Smooth muscle cell (in vitro differentiated cells): ENCODE measurements around the gene MCF2L2. TPM values are rescaled to one million over a fixed set of nuclear protein-coding genes. Genes with fewer than 3 reads are reported as not detected.

Experiments
- DNase-seq: peaks from one replicate; lab custom pipeline; 2025; ENCODE audit not compliant: unreplicated experiment; lab: John Stamatoyannopoulos, UW
- H2AFZ ChIP-seq: fragments of 200-600 bp; sonication (generic); 2 replicates; pipeline ENCODE4 v1.6.0; 2016; ENCODE audit warnings: antibody characterized with exemption, low read depth, mild to moderate bottlenecking
- H3F3A ChIP-seq: fragments of 200-600 bp; sonication (generic); 2 replicates; pipeline ENCODE4 v1.6.0; 2017; ENCODE audit warnings: antibody characterized with exemption, low read depth
- H3K27ac ChIP-seq: fragments of 200-600 bp; sonication (generic); 2 replicates; pipeline ENCODE4 v1.5.1; 2016; ENCODE audit warnings: low read depth, mild to moderate bottlenecking
- H3K27me3 ChIP-seq: fragments of 200-600 bp; sonication (generic); 2 replicates; pipeline ENCODE4 v1.6.1; 2016; ENCODE audit warnings: low read depth, mild to moderate bottlenecking
- H3K36me3 ChIP-seq: fragments of 200-600 bp; sonication (generic); 2 replicates; pipeline ENCODE4 v1.5.1; 2016; ENCODE audit warnings: low read depth
- H3K4me1 ChIP-seq: fragments of 200-600 bp; sonication (generic); 2 replicates; pipeline ENCODE4 v1.5.1; 2016; ENCODE audit warnings: low read depth
- H3K4me2 ChIP-seq: fragments of 200-600 bp; sonication (generic); 2 replicates; pipeline ENCODE4 v1.6.0; 2016; ENCODE audit warnings: mild to moderate bottlenecking
- H3K4me3 ChIP-seq: fragments of 200-600 bp; sonication (generic); 2 replicates; pipeline ENCODE4 v1.5.1; 2016; ENCODE audit warnings: mild to moderate bottlenecking
- H3K79me2 ChIP-seq: fragments of 200-600 bp; sonication (generic); 2 replicates; pipeline ENCODE4 v1.6.0; 2016; ENCODE audit warnings: low read depth, mild to moderate bottlenecking
- H3K9ac ChIP-seq: fragments of 200-600 bp; sonication (generic); 2 replicates; pipeline ENCODE4 v1.6.0; 2016; ENCODE audit warnings: low read depth
- H3K9me3 ChIP-seq: fragments of 200-600 bp; sonication (generic); replicated peaks from 2 replicates; pipeline ENCODE4 v1.5.1; 2016; ENCODE audit warnings: low read depth
- H4K20me1 ChIP-seq: fragments of 200-600 bp; sonication (generic); 2 replicates; pipeline ENCODE4 v1.6.0; 2016; ENCODE audit warnings: low read depth
- CTCF ChIP-seq: fragments of 200-600 bp; sonication (generic); IDR thresholded peaks from 2 replicates; pipeline ENCODE4 v1.5.1; 2017; ENCODE audit warnings: borderline replicate concordance, mild to moderate bottlenecking, antibody characterized with exemption; ENCODE audit not compliant: insufficient read depth, poor library complexity, severe bottlenecking
- WGBS: methylation state at CpG from one replicate; pipeline ENCODE4 v1.1.7; 2016; ENCODE audit warnings: low lambda C conversion rate; 5-methylcytosine and 5-hydroxymethylcytosine counted together
- polyA plus RNA-seq: library from polyadenylated mRNA; unstranded; fragments of >200 nt; fragmentation: Nextera tagmentation; extraction: Ambion mirVana; gene quantifications from 2 replicates; pipeline ENCODE4 v1.2.1, GENCODE V29; 2016
- total RNA-seq: library from RNA; depleted of rRNA; stranded (reverse); fragments of >200 nt; gene quantifications from 2 replicates; pipeline ENCODE4 v1.2.3, GENCODE V29; 2014

MCF2L2 gene
- total and polyA plus RNA-seq, 2 experiments from 2014 or later = 0.09 TPM; not detected in 1

DNA sequence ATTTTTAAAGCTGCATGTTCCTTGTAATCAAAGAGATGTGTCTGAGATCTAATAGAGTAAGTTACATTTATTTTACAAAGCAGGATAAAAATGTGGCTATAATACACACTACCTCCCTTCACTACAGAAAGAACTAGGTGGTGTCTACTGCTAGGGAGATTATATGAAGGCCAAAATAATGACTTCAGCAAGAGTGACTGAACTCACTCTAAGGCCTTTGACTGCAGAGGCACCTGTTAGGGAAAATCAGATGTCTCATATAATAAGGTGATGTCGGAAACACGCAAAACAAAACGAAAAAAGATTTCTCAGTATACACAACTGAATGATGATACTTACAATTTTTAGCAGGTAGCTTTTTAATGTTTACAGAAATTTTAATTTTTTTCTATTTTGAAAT, 156.3 kb downstream of the MCF2L2 start:
- Histone ChIP-seq H3K9ac (no peak overlapping the region), H3K27me3 (no peaks in the 10 kb centered on the region), H2AFZ (no peak overlapping the region), H3F3A (no peaks in the 10 kb centered on the region), H3K4me3 (no peak overlapping the region), H3K27ac (no peak overlapping the region), H3K4me2 (no peak overlapping the region), H3K36me3 (peaks cover 6% of the 10 kb centered on the region), H3K9me3 (no peaks in the 10 kb centered on the region), H4K20me1 (peaks cover 10% of the 10 kb centered on the region), H3K4me1 (no peaks in the 10 kb centered on the region), H3K79me2 (peaks cover 6% of the 10 kb centered on the region)
- DNase-seq = no peak
- TF ChIP-seq CTCF = no peak
- 88% methylated on average over 3 of the region's 3 CpGs for WGBS

DNA sequence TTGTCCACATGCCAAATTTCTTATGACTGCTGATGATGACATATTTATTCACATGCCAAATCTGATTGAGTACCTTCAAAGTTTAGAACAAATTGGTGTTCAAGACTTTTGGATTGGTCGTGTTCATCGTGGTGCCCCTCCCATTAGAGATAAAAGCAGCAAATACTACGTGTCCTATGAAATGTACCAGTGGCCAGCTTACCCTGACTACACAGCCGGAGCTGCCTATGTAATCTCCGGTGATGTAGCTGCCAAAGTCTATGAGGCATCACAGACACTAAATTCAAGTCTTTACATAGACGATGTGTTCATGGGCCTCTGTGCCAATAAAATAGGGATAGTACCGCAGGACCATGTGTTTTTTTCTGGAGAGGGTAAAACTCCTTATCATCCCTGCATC, 158.1 kb downstream of the MCF2L2 start:
- Histone ChIP-seq H3K9ac (no peak overlapping the region), H3K79me2 (peaks cover 11% of the 10 kb centered on the region), H2AFZ (no peak overlapping the region), H3K27me3 (no peaks in the 10 kb centered on the region), H3K9me3 (no peaks in the 10 kb centered on the region), H3K36me3 (peaks cover 6% of the 10 kb centered on the region), H3K4me2 (no peak overlapping the region), H3K27ac (no peak overlapping the region), H4K20me1 (peaks cover 13% of the 10 kb centered on the region), H3F3A (no peaks in the 10 kb centered on the region), H3K4me1 (peaks cover 12% of the 10 kb centered on the region), H3K4me3 (no peak overlapping the region)
- TF ChIP-seq CTCF = no peak
- WGBS = 76% methylated on average over 7 of the region's 7 CpGs
- no peak for DNase-seq

- no peak overlapping the region for H3K9ac ChIP-seq
- no peak for TF ChIP-seq CTCF
- H3K4me3 ChIP-seq = no peak overlapping the region
- no peaks in the 10 kb centered on the region for H3K27me3 ChIP-seq
- no peak overlapping the region for H2AFZ ChIP-seq
- H4K20me1 ChIP-seq = peaks cover 13% of the 10 kb centered on the region
- H3F3A ChIP-seq = peaks cover 3% of the 10 kb centered on the region
- H3K36me3 ChIP-seq = peaks cover 6% of the 10 kb centered on the region
- no peak overlapping the region for H3K27ac ChIP-seq
- peaks cover 22% of the 10 kb centered on the region for H3K4me1 ChIP-seq
- no peaks in the 10 kb centered on the region for H3K9me3 ChIP-seq
- peaks cover 11% of the 10 kb centered on the region for H3K79me2 ChIP-seq
- H3K4me2 ChIP-seq = no peak overlapping the region
- DNase-seq = no peak
- 92% methylated on average over 13 of the region's 13 CpGs for WGBS
Measured at GRCh38 chr3:183269345-183269744, 159.1 kb downstream of the MCF2L2 start.

GRCh38 chr3:183268366-183268765, 160.1 kb downstream of the MCF2L2 start:
- Histone ChIP-seq H3K27ac (no peak overlapping the region), H3K4me1 (peaks cover 32% of the 10 kb centered on the region)

More at GRCh38 chr3:183268366-183268765, 160.1 kb downstream of the MCF2L2 start:
- no peak for DNase-seq
- Histone ChIP-seq H3K9ac (no peak overlapping the region), H3K4me3 (no peak overlapping the region), H3K79me2 (peaks cover 11% of the 10 kb centered on the region), H3F3A (peaks cover 9% of the 10 kb centered on the region), H3K27me3 (no peaks in the 10 kb centered on the region), H3K4me2 (no peak overlapping the region), H3K9me3 (no peaks in the 10 kb centered on the region), H3K36me3 (peaks cover 6% of the 10 kb centered on the region), H2AFZ (no peak overlapping the region), H4K20me1 (peaks cover 13% of the 10 kb centered on the region)
- no peak for TF ChIP-seq CTCF
- WGBS = 58% methylated on average over 5 of the region's 5 CpGs
